Measurements from ENCODE around the gene FMNL3.

DNA sequence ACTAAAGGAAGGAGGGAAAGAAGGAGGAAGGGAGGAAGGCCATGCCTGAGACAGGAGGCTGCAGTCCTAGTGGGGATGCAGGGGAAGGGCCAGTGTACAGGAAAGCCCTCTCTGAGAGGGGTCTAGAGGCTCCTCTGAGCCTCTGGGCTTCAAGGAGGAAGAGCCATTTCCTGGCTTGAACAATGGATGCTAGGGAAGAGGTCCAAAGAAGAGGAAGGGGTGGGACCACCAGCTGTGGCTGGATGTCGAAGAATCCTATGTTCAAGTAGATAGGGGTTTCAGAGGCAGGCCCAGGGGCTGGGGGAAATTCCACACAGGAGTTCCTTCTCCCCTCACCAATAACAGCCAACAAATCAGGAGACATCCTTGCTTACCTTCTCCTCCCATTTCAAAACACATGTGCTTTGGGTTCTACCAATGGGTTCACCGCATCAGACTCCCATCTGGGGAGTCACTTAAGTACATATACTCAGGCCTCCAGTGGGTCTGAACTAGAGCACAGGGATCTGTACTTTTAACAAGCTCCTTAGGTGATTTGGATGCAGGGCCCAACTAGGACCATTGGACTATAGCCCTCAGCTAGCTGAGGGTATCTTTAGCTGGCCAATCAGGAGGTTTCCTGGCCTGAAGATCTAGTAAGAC, 51.5 kb downstream of the FMNL3 start:
- no peak for TF ChIP-seq YY1 (IDR thresholded peaks at IDR 0.05; ENCODE audit: insufficient read depth, insufficient read length)
- TF ChIP-seq SUZ12 (IDR thresholded peaks at IDR 0.05; ENCODE audit: extremely low read depth, insufficient read depth, insufficient read length) = no peak
- no peak for TF ChIP-seq ZNF274 (IDR thresholded peaks at IDR 0.05; ENCODE audit: low read depth, low read length)

Data from NT2/D1 (cell line).